GM12878 (cell line): ENCODE results near the gene REEP1. TPM values are rescaled to one million over a fixed set of nuclear protein-coding genes. Genes with fewer than 3 reads are reported as not detected.

Experiments
- CBX5 ChIP-seq: sonication (generic); IDR thresholded peaks from 2 replicates; pipeline ENCODE4 v1.6.1; 2016; ENCODE audit warnings: low read depth, moderate library complexity, mild to moderate bottlenecking, inconsistent platforms
- CHD2 ChIP-seq: IDR thresholded peaks from 2 replicates; pipeline ENCODE4 v1.6.1; 2011; ENCODE audit warnings: low read depth, low read length, improper control_type of control experiment, borderline replicate concordance
- CREM ChIP-seq: IDR thresholded peaks from 2 replicates; pipeline ENCODE4 v1.6.1; 2014; ENCODE audit warnings: antibody characterized with exemption, low read depth
- EED ChIP-seq: sonication (generic); IDR thresholded peaks from 2 replicates; pipeline ENCODE4 v1.6.1; 2016; ENCODE audit warnings: antibody characterized with exemption, low read depth
- NBN ChIP-seq: fragments of 450-650 bp; IDR thresholded peaks from 2 replicates; pipeline ENCODE4 v1.6.1; 2016
- NFYB ChIP-seq: IDR thresholded peaks from 2 replicates; pipeline ENCODE4 v1.6.1; 2011; ENCODE audit warnings: low read depth, mild to moderate bottlenecking, low read length, improper control_type of control experiment, moderate library complexity; ENCODE audit not compliant: insufficient read depth
- RAD21 ChIP-seq: IDR thresholded peaks from 2 replicates; pipeline ENCODE4 v1.6.1; 2011; ENCODE audit warnings: mild to moderate bottlenecking, low read depth, low read length, moderate library complexity; ENCODE audit not compliant: insufficient read depth
- RELA ChIP-seq: fragments of 450-650 bp; IDR thresholded peaks from 2 replicates; pipeline ENCODE4 v1.8.0; 2014; ENCODE audit warnings: borderline replicate concordance; ENCODE audit not compliant: partially characterized antibody
- SMAD5 ChIP-seq: IDR thresholded peaks from 2 replicates; pipeline ENCODE4 v1.6.1; 2016; ENCODE audit warnings: antibody characterized with exemption, low read depth
- SPI1 ChIP-seq: IDR thresholded peaks from 2 replicates; pipeline ENCODE4 v1.6.1; 2011; ENCODE audit warnings: low read depth, mild to moderate bottlenecking, low read length, moderate library complexity, borderline replicate concordance; ENCODE audit not compliant: insufficient read depth
- polyA plus RNA-seq, 11 experiments: library from polyadenylated mRNA; depleted of rRNA in 4 of 11; unstranded in 6 of 11; stranded (reverse) in 5 of 11; fragments of >200 nt; fragmentation: Nextera tagmentation in 4 of 11; fragmentation: Illumina TruSeq in 1 of 11; extraction: Ambion mirVana in 4 of 11; extraction: Trizol in 1 of 11; gene quantifications; 1 replicate in 1 of 11; 2 replicates in 10 of 11; pipeline versions ENCODE4 v1.2.1 to v1.2.3, GENCODE V29; 2011 to 2016; ENCODE audit warnings: inconsistent platforms in 2 of 11, missing spikeins in 2 of 11, low read depth in 1 of 11
- total RNA-seq, 4 experiments: library from RNA; depleted of rRNA in 3 of 4; stranded (reverse); fragments of >200 nt in 3 of 4; fragmentation: Illumina TruSeq in 1 of 4; extraction: Trizol in 1 of 4; gene quantifications; 2 replicates each; pipeline versions ENCODE4 v1.2.1 to v1.2.3, GENCODE V29; 2013 to 2021
- TF ChIP-seq, protein P1 (sequence below): fragments of 450-650 bp; IDR thresholded peaks from 2 replicates; pipeline ENCODE4 v1.6.1; 2017; ENCODE audit warnings: mild to moderate bottlenecking, moderate library complexity
- TF ChIP-seq, protein P2 (sequence below): fragments of 450-650 bp; formaldehyde crosslinking; IDR thresholded peaks from 2 replicates; pipeline ENCODE4 v1.4.0; 2022; ENCODE audit warnings: mild to moderate bottlenecking, moderate library complexity
- TF ChIP-seq, protein P3 (sequence below): fragments of 450-650 bp; IDR thresholded peaks from 2 replicates; pipeline ENCODE4 v1.6.1; 2016; ENCODE audit warnings: mild to moderate bottlenecking, moderate library complexity, borderline replicate concordance
- TF ChIP-seq, protein P4 (sequence below): fragments of 450-650 bp; IDR thresholded peaks from 2 replicates; pipeline ENCODE4 v1.6.1; 2017; ENCODE audit warnings: mild to moderate bottlenecking, moderate library complexity

The REEP1 gene
- total and polyA plus RNA-seq, 10 of the 15 experiments (the other 5 are each of a cell fraction or from before 2014, with no cell fraction given), result 0.02 to 0.30 (median 0.09) TPM; not detected in 1

DNA sequence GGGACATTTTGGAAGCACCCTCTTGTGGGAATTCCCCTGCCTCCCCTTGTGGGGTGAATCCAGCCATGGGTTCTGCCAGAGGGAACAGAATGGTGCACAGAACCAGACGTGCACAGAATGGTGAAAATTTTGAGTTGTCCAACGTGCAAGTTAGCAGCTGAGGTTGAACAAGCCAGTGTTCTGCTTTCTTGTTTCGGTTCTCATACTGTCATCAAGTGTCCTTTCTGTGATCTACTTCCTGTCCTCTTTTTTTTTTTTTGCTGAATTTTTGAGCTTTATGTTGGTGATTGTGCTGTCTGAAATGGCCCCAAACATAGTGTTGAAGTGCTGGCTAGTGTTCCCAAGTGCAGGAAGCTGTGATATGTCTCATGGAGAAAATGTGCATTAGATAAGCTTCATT is 21.5 kb upstream of the REEP1 start (continued):
- TF ChIP-seq, protein P1, sequence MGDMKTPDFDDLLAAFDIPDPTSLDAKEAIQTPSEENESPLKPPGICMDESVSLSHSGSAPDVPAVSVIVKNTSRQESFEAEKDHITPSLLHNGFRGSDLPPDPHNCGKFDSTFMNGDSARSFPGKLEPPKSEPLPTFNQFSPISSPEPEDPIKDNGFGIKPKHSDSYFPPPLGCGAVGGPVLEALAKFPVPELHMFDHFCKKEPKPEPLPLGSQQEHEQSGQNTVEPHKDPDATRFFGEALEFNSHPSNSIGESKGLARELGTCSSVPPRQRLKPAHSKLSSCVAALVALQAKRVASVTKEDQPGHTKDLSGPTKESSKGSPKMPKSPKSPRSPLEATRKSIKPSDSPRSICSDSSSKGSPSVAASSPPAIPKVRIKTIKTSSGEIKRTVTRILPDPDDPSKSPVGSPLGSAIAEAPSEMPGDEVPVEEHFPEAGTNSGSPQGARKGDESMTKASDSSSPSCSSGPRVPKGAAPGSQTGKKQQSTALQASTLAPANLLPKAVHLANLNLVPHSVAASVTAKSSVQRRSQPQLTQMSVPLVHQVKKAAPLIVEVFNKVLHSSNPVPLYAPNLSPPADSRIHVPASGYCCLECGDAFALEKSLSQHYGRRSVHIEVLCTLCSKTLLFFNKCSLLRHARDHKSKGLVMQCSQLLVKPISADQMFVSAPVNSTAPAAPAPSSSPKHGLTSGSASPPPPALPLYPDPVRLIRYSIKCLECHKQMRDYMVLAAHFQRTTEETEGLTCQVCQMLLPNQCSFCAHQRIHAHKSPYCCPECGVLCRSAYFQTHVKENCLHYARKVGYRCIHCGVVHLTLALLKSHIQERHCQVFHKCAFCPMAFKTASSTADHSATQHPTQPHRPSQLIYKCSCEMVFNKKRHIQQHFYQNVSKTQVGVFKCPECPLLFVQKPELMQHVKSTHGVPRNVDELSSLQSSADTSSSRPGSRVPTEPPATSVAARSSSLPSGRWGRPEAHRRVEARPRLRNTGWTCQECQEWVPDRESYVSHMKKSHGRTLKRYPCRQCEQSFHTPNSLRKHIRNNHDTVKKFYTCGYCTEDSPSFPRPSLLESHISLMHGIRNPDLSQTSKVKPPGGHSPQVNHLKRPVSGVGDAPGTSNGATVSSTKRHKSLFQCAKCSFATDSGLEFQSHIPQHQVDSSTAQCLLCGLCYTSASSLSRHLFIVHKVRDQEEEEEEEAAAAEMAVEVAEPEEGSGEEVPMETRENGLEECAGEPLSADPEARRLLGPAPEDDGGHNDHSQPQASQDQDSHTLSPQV, result no peak
- TF ChIP-seq, protein P2, sequence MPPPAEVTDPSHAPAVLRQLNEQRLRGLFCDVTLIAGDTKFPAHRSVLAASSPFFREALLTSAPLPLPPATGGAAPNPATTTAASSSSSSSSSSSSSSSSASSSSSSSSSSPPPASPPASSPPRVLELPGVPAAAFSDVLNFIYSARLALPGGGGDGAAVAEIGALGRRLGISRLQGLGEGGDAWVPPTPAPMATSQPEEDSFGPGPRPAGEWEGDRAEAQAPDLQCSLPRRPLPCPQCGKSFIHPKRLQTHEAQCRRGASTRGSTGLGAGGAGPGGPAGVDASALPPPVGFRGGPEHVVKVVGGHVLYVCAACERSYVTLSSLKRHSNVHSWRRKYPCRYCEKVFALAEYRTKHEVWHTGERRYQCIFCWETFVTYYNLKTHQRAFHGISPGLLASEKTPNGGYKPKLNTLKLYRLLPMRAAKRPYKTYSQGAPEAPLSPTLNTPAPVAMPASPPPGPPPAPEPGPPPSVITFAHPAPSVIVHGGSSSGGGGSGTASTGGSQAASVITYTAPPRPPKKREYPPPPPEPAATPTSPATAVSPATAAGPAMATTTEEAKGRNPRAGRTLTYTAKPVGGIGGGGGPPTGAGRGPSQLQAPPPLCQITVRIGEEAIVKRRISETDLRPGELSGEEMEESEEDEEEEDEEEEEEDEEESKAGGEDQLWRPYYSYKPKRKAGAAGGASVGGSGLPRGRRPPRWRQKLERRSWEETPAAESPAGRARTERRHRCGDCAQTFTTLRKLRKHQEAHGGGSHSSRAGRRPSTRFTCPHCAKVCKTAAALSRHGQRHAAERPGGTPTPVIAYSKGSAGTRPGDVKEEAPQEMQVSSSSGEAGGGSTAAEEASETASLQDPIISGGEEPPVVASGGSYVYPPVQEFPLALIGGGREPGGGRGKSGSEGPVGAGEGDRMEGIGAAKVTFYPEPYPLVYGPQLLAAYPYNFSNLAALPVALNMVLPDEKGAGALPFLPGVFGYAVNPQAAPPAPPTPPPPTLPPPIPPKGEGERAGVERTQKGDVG (CRISPR knock-in tag), result no peak
- TF ChIP-seq RAD21 (no peak), CHD2 (0 out of 2 replicates have a peak, but pooled peaks have one; percentile 26), SPI1 (peak; percentile 88), EED (0 out of 2 replicates have a peak, but pooled peaks have one; percentile 18), CREM (peak; percentile 59; the same call in 1 of the 2 replicates), RELA (no peak), NBN (peak; percentile 63), NFYB (no peak), SMAD5 (no peak), CBX5 (0 out of 2 replicates have a peak, but pooled peaks have one; percentile 39)
- TF ChIP-seq, protein P3, sequence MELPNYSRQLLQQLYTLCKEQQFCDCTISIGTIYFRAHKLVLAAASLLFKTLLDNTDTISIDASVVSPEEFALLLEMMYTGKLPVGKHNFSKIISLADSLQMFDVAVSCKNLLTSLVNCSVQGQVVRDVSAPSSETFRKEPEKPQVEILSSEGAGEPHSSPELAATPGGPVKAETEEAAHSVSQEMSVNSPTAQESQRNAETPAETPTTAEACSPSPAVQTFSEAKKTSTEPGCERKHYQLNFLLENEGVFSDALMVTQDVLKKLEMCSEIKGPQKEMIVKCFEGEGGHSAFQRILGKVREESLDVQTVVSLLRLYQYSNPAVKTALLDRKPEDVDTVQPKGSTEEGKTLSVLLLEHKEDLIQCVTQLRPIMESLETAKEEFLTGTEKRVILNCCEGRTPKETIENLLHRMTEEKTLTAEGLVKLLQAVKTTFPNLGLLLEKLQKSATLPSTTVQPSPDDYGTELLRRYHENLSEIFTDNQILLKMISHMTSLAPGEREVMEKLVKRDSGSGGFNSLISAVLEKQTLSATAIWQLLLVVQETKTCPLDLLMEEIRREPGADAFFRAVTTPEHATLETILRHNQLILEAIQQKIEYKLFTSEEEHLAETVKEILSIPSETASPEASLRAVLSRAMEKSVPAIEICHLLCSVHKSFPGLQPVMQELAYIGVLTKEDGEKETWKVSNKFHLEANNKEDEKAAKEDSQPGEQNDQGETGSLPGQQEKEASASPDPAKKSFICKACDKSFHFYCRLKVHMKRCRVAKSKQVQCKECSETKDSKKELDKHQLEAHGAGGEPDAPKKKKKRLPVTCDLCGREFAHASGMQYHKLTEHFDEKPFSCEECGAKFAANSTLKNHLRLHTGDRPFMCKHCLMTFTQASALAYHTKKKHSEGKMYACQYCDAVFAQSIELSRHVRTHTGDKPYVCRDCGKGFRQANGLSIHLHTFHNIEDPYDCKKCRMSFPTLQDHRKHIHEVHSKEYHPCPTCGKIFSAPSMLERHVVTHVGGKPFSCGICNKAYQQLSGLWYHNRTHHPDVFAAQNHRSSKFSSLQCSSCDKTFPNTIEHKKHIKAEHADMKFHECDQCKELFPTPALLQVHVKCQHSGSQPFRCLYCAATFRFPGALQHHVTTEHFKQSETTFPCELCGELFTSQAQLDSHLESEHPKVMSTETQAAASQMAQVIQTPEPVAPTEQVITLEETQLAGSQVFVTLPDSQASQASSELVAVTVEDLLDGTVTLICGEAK, result peak; percentile 90
- TF ChIP-seq, protein P4, sequence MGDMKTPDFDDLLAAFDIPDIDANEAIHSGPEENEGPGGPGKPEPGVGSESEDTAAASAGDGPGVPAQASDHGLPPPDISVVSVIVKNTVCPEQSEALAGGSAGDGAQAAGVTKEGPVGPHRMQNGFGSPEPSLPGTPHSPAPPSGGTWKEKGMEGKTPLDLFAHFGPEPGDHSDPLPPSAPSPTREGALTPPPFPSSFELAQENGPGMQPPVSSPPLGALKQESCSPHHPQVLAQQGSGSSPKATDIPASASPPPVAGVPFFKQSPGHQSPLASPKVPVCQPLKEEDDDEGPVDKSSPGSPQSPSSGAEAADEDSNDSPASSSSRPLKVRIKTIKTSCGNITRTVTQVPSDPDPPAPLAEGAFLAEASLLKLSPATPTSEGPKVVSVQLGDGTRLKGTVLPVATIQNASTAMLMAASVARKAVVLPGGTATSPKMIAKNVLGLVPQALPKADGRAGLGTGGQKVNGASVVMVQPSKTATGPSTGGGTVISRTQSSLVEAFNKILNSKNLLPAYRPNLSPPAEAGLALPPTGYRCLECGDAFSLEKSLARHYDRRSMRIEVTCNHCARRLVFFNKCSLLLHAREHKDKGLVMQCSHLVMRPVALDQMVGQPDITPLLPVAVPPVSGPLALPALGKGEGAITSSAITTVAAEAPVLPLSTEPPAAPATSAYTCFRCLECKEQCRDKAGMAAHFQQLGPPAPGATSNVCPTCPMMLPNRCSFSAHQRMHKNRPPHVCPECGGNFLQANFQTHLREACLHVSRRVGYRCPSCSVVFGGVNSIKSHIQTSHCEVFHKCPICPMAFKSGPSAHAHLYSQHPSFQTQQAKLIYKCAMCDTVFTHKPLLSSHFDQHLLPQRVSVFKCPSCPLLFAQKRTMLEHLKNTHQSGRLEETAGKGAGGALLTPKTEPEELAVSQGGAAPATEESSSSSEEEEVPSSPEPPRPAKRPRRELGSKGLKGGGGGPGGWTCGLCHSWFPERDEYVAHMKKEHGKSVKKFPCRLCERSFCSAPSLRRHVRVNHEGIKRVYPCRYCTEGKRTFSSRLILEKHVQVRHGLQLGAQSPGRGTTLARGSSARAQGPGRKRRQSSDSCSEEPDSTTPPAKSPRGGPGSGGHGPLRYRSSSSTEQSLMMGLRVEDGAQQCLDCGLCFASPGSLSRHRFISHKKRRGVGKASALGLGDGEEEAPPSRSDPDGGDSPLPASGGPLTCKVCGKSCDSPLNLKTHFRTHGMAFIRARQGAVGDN, result peak; percentile 22; the same call in 1 of the 2 replicates
